Measurements from ENCODE around the gene LRRC66. TPM values are rescaled to one million over a fixed set of nuclear protein-coding genes. Genes with fewer than 3 reads are reported as not detected.

Gene LRRC66
- polyA plus RNA-seq, 2 of the 4 experiments (the other 2 are of a cell fraction): 0.17 to 0.18 TPM

GRCh38 chr4:52051615-52052474 lies 31.7 kb upstream of the LRRC66 start:
- DNase-seq (ENCODE audit: low read depth in 1 of 2, low spot score in 1 of 2): peak; percentile 62 to 74
- H3K9me3 ChIP-seq: no peaks in the 10 kb centered on the region
- peak overlapping the region; percentile 73 for H3K4me2 ChIP-seq
- no peaks in the 10 kb centered on the region for H3K4me1 ChIP-seq
- WGBS (ENCODE audit: missing lambda C conversion rate): 28% methylated on average over 22 of the region's 46 CpGs
- no peak for TF ChIP-seq HEYL (CRISPR knock-in tag; IDR thresholded peaks at IDR 0.05)
- TF ChIP-seq ZFP36 (IDR thresholded peaks at IDR 0.05; ENCODE audit: borderline replicate concordance, partially characterized antibody): no peak
- no peak for TF ChIP-seq HDAC2 (IDR thresholded peaks at IDR 0.05)
- peak in 1 of 2 experiments; percentile 34; a peak in 1 of 5 replicates for TF ChIP-seq JUN (IDR thresholded peaks at IDR 0.05)
- TF ChIP-seq POLR2A (IDR thresholded peaks at IDR 0.05; ENCODE audit: low read length): 0 out of 2 replicates have a peak, but pooled peaks have one; percentile 19
- TF ChIP-seq FOSL2 (IDR thresholded peaks at IDR 0.05): no peak
- TF ChIP-seq FOSL2 (CRISPR knock-in tag; IDR thresholded peaks at IDR 0.05): no peak
- no peak for TF ChIP-seq EP300 (IDR thresholded peaks at IDR 0.05)
- no peak for TF ChIP-seq EHF (CRISPR knock-in tag; IDR thresholded peaks at IDR 0.05)
- no peak for TF ChIP-seq NFE2L2 (conservative IDR thresholded peaks at IDR 0.05; ENCODE audit: low read length)
- peak overlapping the region; percentile 58 for H3K4me3 ChIP-seq
- ChIA-PET CTCF (no interaction called here), POLR2A (interaction anchor here (0.8 to 1.1 kb wide), 2 partner anchors 9 to 14 kb away, joined by 3 to 6 read pairs; partner anchors contain the start of gene SGCB)
- H3K27ac ChIP-seq: peak overlapping the region; percentile 68 to 91
- ATAC-seq: peak; percentile 95 to 97
- no peak for FAIRE-seq

DNA sequence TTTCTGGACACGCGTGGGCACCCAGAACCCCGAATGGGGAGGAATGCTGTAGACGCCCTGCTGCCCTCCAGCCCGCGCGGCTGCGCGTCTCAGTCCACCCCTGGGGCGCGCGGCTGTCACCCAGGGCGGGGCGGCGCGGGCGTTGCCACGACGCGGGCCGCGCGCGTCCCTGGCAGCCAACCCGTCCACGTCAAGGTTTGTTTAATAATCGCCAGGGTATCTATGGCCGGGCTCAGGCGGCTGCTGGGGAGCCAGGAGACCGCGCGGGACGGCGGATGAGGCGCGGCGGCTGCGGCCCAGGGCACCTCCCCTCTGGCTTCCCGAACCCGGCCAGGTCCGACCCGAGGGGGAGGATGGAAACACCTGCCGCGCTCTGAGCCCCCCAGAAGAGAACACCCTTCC lies 31.1 kb upstream of the LRRC66 start, which contains the start of gene SPATA18:
Gene SPATA18 (plus strand): TSS at position 92 of the 402 bp plus-strand sequence. CDS start 401 bp downstream, outside the sequence.
- Histone ChIP-seq H3K4me2 (peak within 1 kb of the TSS; percentile 73), H3K4me1 (no peaks in the 10 kb centered on the region), H3K4me3 (peak within 1 kb of the TSS; percentile 58), H3K27ac (peak within 1 kb of the TSS; percentile 68 to 91), H3K9me3 (no peaks in the 10 kb centered on the region)
- ChIA-PET POLR2A (interaction anchor here (1.1 kb wide), 1 partner anchor 13 kb away, joined by 6 read pairs; the partner anchor contains the start of gene SGCB), CTCF (no interaction called here)
- FAIRE-seq (no peak), ATAC-seq (peak; percentile 82 to 84), DNase-seq (ENCODE audit: low read depth in 1 of 2, low spot score in 1 of 2) (peak; percentile 2 to 19)
- WGBS (ENCODE audit: missing lambda C conversion rate): 2% methylated on average over 9 of the region's 44 CpGs
- no peak for TF ChIP-seq MAZ (IDR thresholded peaks at IDR 0.05; ENCODE audit: borderline replicate concordance, low read depth, low read length)
- TF ChIP-seq POLR2A (IDR thresholded peaks at IDR 0.05; ENCODE audit: low read length): peak; percentile 25; the same call in 1 of the 2 replicates

DNA sequence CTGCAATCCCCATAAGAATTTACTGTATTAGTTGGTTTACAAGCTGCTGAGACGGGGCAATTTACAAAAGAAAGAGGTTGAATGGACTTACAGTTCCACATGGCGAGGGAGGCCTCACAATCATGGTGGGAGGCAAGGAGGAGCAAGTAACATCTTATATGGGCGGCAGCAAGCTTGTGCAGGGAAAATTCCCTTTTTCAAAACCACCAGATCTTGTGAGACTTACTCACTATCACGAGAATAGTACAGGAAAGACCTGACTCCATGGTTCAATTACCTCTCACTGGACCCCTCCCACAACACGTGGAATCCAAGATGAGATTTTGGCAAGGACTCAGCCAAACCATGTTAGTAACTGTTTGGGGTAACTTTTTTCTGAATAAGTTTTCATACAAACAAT lies 29.1 kb upstream of the LRRC66 start:
- ATAC-seq (no peak), DNase-seq (ENCODE audit: low read depth in 1 of 2, low spot score in 1 of 2) (no peak), FAIRE-seq (no peak)
- TF ChIP-seq HEYL (CRISPR knock-in tag; IDR thresholded peaks at IDR 0.05): no peak
- TF ChIP-seq TFCP2L1 (CRISPR knock-in tag; IDR thresholded peaks at IDR 0.05): no peak
- TF ChIP-seq POLR2AphosphoS2 (conservative IDR thresholded peaks at IDR 0.05; ENCODE audit: low read length): no peak
- no peak for TF ChIP-seq MAZ (IDR thresholded peaks at IDR 0.05; ENCODE audit: borderline replicate concordance, low read depth, low read length)
- TF ChIP-seq FOSL2 (IDR thresholded peaks at IDR 0.05): no peak
- TF ChIP-seq FOSL2 (CRISPR knock-in tag; IDR thresholded peaks at IDR 0.05): no peak
- no peak for TF ChIP-seq ZFP36 (IDR thresholded peaks at IDR 0.05; ENCODE audit: borderline replicate concordance, partially characterized antibody)
- no peak for TF ChIP-seq CHD2 (IDR thresholded peaks at IDR 0.05; ENCODE audit: low read length, partially characterized antibody)
- TF ChIP-seq, protein P1, sequence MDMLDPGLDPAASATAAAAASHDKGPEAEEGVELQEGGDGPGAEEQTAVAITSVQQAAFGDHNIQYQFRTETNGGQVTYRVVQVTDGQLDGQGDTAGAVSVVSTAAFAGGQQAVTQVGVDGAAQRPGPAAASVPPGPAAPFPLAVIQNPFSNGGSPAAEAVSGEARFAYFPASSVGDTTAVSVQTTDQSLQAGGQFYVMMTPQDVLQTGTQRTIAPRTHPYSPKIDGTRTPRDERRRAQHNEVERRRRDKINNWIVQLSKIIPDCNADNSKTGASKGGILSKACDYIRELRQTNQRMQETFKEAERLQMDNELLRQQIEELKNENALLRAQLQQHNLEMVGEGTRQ (IDR thresholded peaks at IDR 0.05): no peak
- TF ChIP-seq PHF8 (IDR thresholded peaks at IDR 0.05; ENCODE audit: borderline replicate concordance, low read depth): no peak
- no peak for TF ChIP-seq NFE2L2 (conservative IDR thresholded peaks at IDR 0.05; ENCODE audit: low read length)
- no peak for TF ChIP-seq HOXB13 (CRISPR knock-in tag; IDR thresholded peaks at IDR 0.05; ENCODE audit: low read depth)
- TF ChIP-seq HOXA7 (CRISPR knock-in tag; IDR thresholded peaks at IDR 0.05): no peak
- TF ChIP-seq ZC3H11A (IDR thresholded peaks at IDR 0.05): no peak
- no peak for TF ChIP-seq RFX5 (IDR thresholded peaks at IDR 0.05)
- no peak for TF ChIP-seq TP53 (CRISPR knock-in tag; IDR thresholded peaks at IDR 0.05)
- no peak for TF ChIP-seq FOXS1 (CRISPR knock-in tag; IDR thresholded peaks at IDR 0.05)
- no peak for TF ChIP-seq NPAS2 (CRISPR knock-in tag; IDR thresholded peaks at IDR 0.05; ENCODE audit: borderline replicate concordance)
- WGBS (ENCODE audit: missing lambda C conversion rate): 51% methylated on average over 5 of the region's 5 CpGs
- no peak overlapping the region for H3K4me3 ChIP-seq
- no peaks in the 10 kb centered on the region for H3K4me1 ChIP-seq
- no peak overlapping the region for H3K4me2 ChIP-seq
- H3K9me3 ChIP-seq: no peaks in the 10 kb centered on the region
- no peak overlapping the region for H3K27ac ChIP-seq
- ChIA-PET CTCF (no interaction called here), POLR2A (no interaction called here)

All from A549 (cell line).